Measurements from ENCODE around the gene AASDHPPT. TPM values are rescaled to one million over a fixed set of nuclear protein-coding genes. Genes with fewer than 3 reads are reported as not detected.

AASDHPPT gene
- total RNA-seq (81.0 and 106 TPM in 2 replicates), polyA plus RNA-seq (93.4 and 109 TPM in 2 replicates)

- Histone ChIP-seq H3K9me3 (ENCODE audit: low read depth) (no peaks in the 10 kb centered on the region), H3K36me3 (peaks cover 9% of the 10 kb centered on the region), H3K27me3 (no peaks in the 10 kb centered on the region), H3K27ac (peak within 1 kb of the TSS; percentile 97), H3K4me3 (peak within 1 kb of the TSS; percentile 73), H3K4me1 (ENCODE audit: low read depth) (peaks cover 11% of the 10 kb centered on the region)
- no peak for TF ChIP-seq CTCF (IDR thresholded peaks at IDR 0.05; ENCODE audit: low read depth, low read length)
- peak; percentile 36 to 65 for DNase-seq (ENCODE audit: low read depth in 1 of 2, low spot score in 1 of 2)
Observed at GRCh38 chr11:106077609-106078455, at the start of gene AASDHPPT. Gene AASDHPPT (plus strand): TSS chr11:106077662. CDS start chr11:106077711, 49 bp downstream.

- no peak for TF ChIP-seq CTCF (IDR thresholded peaks at IDR 0.05; ENCODE audit: low read depth, low read length)
- Histone ChIP-seq H3K27ac (no peak overlapping the region), H3K9me3 (ENCODE audit: low read depth) (no peaks in the 10 kb centered on the region)
Observed at GRCh38 chr11:106030609-106031008, 46.9 kb upstream of the AASDHPPT start.

GRCh38 chr11:106031202-106031810 lies 46.2 kb upstream of the AASDHPPT start:
- no peak for DNase-seq (ENCODE audit: low read depth in 1 of 2, low spot score in 1 of 2)
- H3K27ac ChIP-seq: no peak overlapping the region
- H3K27me3 ChIP-seq: no peaks in the 10 kb centered on the region
- H3K36me3 ChIP-seq: no peaks in the 10 kb centered on the region
- H3K4me3 ChIP-seq: no peak overlapping the region
- no peaks in the 10 kb centered on the region for H3K9me3 ChIP-seq (ENCODE audit: low read depth)
- H3K4me1 ChIP-seq (ENCODE audit: low read depth): no peaks in the 10 kb centered on the region
- no peak for TF ChIP-seq CTCF (IDR thresholded peaks at IDR 0.05; ENCODE audit: low read depth, low read length)

More at GRCh38 chr11:106030609-106031008, 46.9 kb upstream of the AASDHPPT start:
- no peaks in the 10 kb centered on the region for H3K4me1 ChIP-seq (ENCODE audit: low read depth)
- no peaks in the 10 kb centered on the region for H3K27me3 ChIP-seq
- H3K36me3 ChIP-seq: no peaks in the 10 kb centered on the region
- DNase-seq (ENCODE audit: low read depth in 1 of 2, low spot score in 1 of 2): no peak
- H3K4me3 ChIP-seq: no peak overlapping the region

GRCh38 chr11:106031936-106032335 lies 45.5 kb upstream of the AASDHPPT start:
- Histone ChIP-seq H3K36me3 (no peaks in the 10 kb centered on the region), H3K9me3 (ENCODE audit: low read depth) (no peaks in the 10 kb centered on the region), H3K27me3 (no peaks in the 10 kb centered on the region), H3K27ac (no peak overlapping the region), H3K4me1 (ENCODE audit: low read depth) (no peaks in the 10 kb centered on the region), H3K4me3 (no peak overlapping the region)
- TF ChIP-seq CTCF (IDR thresholded peaks at IDR 0.05; ENCODE audit: low read depth, low read length): no peak
- no peak for DNase-seq (ENCODE audit: low read depth in 1 of 2, low spot score in 1 of 2)

- no peak overlapping the region for H3K4me3 ChIP-seq
- H3K27me3 ChIP-seq: no peaks in the 10 kb centered on the region
- TF ChIP-seq CTCF (IDR thresholded peaks at IDR 0.05; ENCODE audit: low read depth, low read length): no peak
- DNase-seq (ENCODE audit: low read depth in 1 of 2, low spot score in 1 of 2): no peak
- H3K4me1 ChIP-seq (ENCODE audit: low read depth): no peaks in the 10 kb centered on the region
- H3K36me3 ChIP-seq: no peaks in the 10 kb centered on the region
- H3K27ac ChIP-seq: no peak overlapping the region
- H3K9me3 ChIP-seq (ENCODE audit: low read depth): no peaks in the 10 kb centered on the region
Observed at GRCh38 chr11:106032861-106033260, 44.6 kb upstream of the AASDHPPT start.

Data from cardiac muscle cell (in vitro differentiated cells and primary cell).